Putamen (tissue), 1 donor: ENCODE measurements around the gene CDO1.
"Not testable (repeated sequence)": the region's sequence is repeated elsewhere in the genome, so short reads cannot be mapped to it uniquely, and the experiment has no call there.

Experiments
- DNase-seq: peaks from one replicate; pipeline ENCODE4 v3.0.0-alpha.2; 2016; ENCODE audit warnings: low spot score

Gene CDO1

GRCh38 chr5:115829913-115830312 is 13.5 kb upstream of the CDO1 start:
- DNase-seq = no peak

- DNase-seq = no peak
Observed at GRCh38 chr5:115825948-115826347, 9.5 kb upstream of the CDO1 start.

GRCh38 chr5:115824983-115825382 is 8.5 kb upstream of the CDO1 start:
- DNase-seq = not testable (repeated sequence)

- no peak for DNase-seq
Observed at GRCh38 chr5:115820846-115821245, 4.4 kb upstream of the CDO1 start.

GRCh38 chr5:115818821-115819220 is 2.4 kb upstream of the CDO1 start:
- no peak for DNase-seq

GRCh38 chr5:115817386-115817785 is 927 bp upstream of the CDO1 start:
- DNase-seq = no peak

GRCh38 chr5:115815693-115816225 is 700 bp downstream of the CDO1 start:
- DNase-seq = no peak

GRCh38 chr5:115815006-115815692 is 1.3 kb downstream of the CDO1 start:
- no peak for DNase-seq

- no peak for DNase-seq
Observed at GRCh38 chr5:115813719-115814118, 2.7 kb downstream of the CDO1 start.

- no peak for DNase-seq
Observed at GRCh38 chr5:115812372-115812771, 4.1 kb downstream of the CDO1 start.

- no peak for DNase-seq
Observed at GRCh38 chr5:115811406-115811805, 5.1 kb downstream of the CDO1 start.

GRCh38 chr5:115810761-115811160 is 5.7 kb downstream of the CDO1 start:
- DNase-seq = no peak

- DNase-seq = no peak
Observed at GRCh38 chr5:115809946-115810345, 6.5 kb downstream of the CDO1 start.

GRCh38 chr5:115808066-115808465 is 8.4 kb downstream of the CDO1 start:
- not testable (repeated sequence) for DNase-seq

- no peak for DNase-seq
Observed at GRCh38 chr5:115807654-115808052, 8.8 kb downstream of the CDO1 start.

- no peak for DNase-seq
Observed at GRCh38 chr5:115806986-115807653, 9.3 kb downstream of the CDO1 start.

- no peak for DNase-seq
Observed at GRCh38 chr5:115801984-115802383, 14.5 kb downstream of the CDO1 start.

- no peak for DNase-seq
Observed at GRCh38 chr5:115801152-115801551, 15.3 kb downstream of the CDO1 start.

GRCh38 chr5:115800108-115800507 is 16.4 kb downstream of the CDO1 start:
- DNase-seq = no peak

- DNase-seq = no peak
Observed at GRCh38 chr5:115798252-115798651, 18.2 kb downstream of the CDO1 start.

- no peak for DNase-seq
Observed at GRCh38 chr5:115796656-115797055, 19.8 kb downstream of the CDO1 start.

GRCh38 chr5:115795700-115796099 is 20.8 kb downstream of the CDO1 start:
- no peak for DNase-seq

GRCh38 chr5:115788440-115788839 is 28.0 kb downstream of the CDO1 start:
- DNase-seq = no peak

GRCh38 chr5:115787426-115787825 is 29.0 kb downstream of the CDO1 start:
- DNase-seq = no peak
